GM21737 (cell line): ENCODE results near the gene LGALS9C.
"Not testable (repeated sequence)": the region's sequence is repeated elsewhere in the genome, so short reads cannot be mapped to it uniquely, and the experiment has no call there.

Experiments used
- ATAC-seq: cut with Tn5 transposase; IDR thresholded peaks from one replicate; pipeline ENCODE4 v1.9.1; 2021; ENCODE audit warnings: mild to moderate bottlenecking, moderate library complexity; ENCODE audit not compliant: unreplicated experiment

LGALS9C gene

GRCh38 chr17:18527354-18527753 lies 50.8 kb downstream of the LGALS9C start:
- ATAC-seq: not testable (repeated sequence)

GRCh38 chr17:18528435-18528834 lies 51.8 kb downstream of the LGALS9C start:
- not testable (repeated sequence) for ATAC-seq

- ATAC-seq: not testable (repeated sequence)
These were observed 52.4 kb downstream of the LGALS9C start for GRCh38 chr17:18528899-18529500.

GRCh38 chr17:18530405-18530804 lies 53.8 kb downstream of the LGALS9C start:
- ATAC-seq: not testable (repeated sequence)

GRCh38 chr17:18542234-18542633 lies 65.6 kb downstream of the LGALS9C start:
- ATAC-seq: not testable (repeated sequence)

GRCh38 chr17:18542907-18543306 lies 66.3 kb downstream of the LGALS9C start:
- not testable (repeated sequence) for ATAC-seq
